WTC11 (cell line): ENCODE data around the gene LLGL2.

Experiments used
- ATF3 ChIP-seq: sonication (generic); formaldehyde crosslinking; conservative IDR thresholded peaks from 2 replicates; pipeline ENCODE4 v1.8.1; 2022; ENCODE audit warnings: mild to moderate bottlenecking, missing genetic modification reagents
- CTCF ChIP-seq: fragments of 200-600 bp; IDR thresholded peaks from 2 replicates; pipeline ENCODE4 v1.8.0; 2022; ENCODE audit warnings: antibody characterized with exemption
- E2F1 ChIP-seq: sonication (generic); formaldehyde crosslinking; IDR thresholded peaks from 2 replicates; pipeline ENCODE4 v1.8.0; 2022; ENCODE audit warnings: mild to moderate bottlenecking, missing genetic modification reagents
- ETV6 ChIP-seq: sonication (generic); formaldehyde crosslinking; IDR thresholded peaks from 2 replicates; pipeline ENCODE4 v1.8.1; 2022; ENCODE audit warnings: mild to moderate bottlenecking, missing genetic modification reagents
- HMGXB4 ChIP-seq: sonication (generic); formaldehyde crosslinking; IDR thresholded peaks from 2 replicates; pipeline ENCODE4 v1.8.1; 2023; ENCODE audit warnings: mild to moderate bottlenecking, moderate library complexity, missing genetic modification reagents
- NFATC4 ChIP-seq: fragments of 250-450 bp; sonication (Bioruptor Pico); IDR thresholded peaks from 2 replicates; pipeline ENCODE4 v1.9.0; 2021; ENCODE audit warnings: mild to moderate bottlenecking
- NR1H2 ChIP-seq: sonication (generic); formaldehyde crosslinking; IDR thresholded peaks from 2 replicates; pipeline ENCODE4 v1.9.0; 2021; ENCODE audit warnings: mild to moderate bottlenecking, moderate library complexity, missing genetic modification reagents
- NR2C2 ChIP-seq: sonication (generic); formaldehyde crosslinking; IDR thresholded peaks from 2 replicates; pipeline ENCODE4 v1.8.0; 2022; ENCODE audit warnings: mild to moderate bottlenecking, missing genetic modification reagents
- TEAD4 ChIP-seq: sonication (generic); formaldehyde crosslinking; IDR thresholded peaks from 2 replicates; pipeline ENCODE4 v1.8.0; 2022; ENCODE audit warnings: mild to moderate bottlenecking, missing genetic modification reagents
- TP53 ChIP-seq: sonication (generic); formaldehyde crosslinking; IDR thresholded peaks from 2 replicates; pipeline ENCODE4 v1.8.1; 2023; ENCODE audit warnings: mild to moderate bottlenecking, missing genetic modification reagents
- ZNF121 ChIP-seq: sonication (generic); formaldehyde crosslinking; IDR thresholded peaks from 2 replicates; pipeline ENCODE4 v1.8.0; 2023; ENCODE audit warnings: missing genetic modification reagents
- ZNF263 ChIP-seq: sonication (generic); formaldehyde crosslinking; IDR thresholded peaks from 2 replicates; pipeline ENCODE4 v1.8.1; 2022; ENCODE audit warnings: low read depth, mild to moderate bottlenecking, moderate library complexity, missing genetic modification reagents
- ZNF425 ChIP-seq: fragments of 250-450 bp; sonication (Bioruptor Pico); conservative IDR thresholded peaks from 2 replicates; pipeline ENCODE4 v1.9.0; 2021; ENCODE audit warnings: mild to moderate bottlenecking

GRCh38 chr17:75622076-75622475 is 96.6 kb downstream of the LLGL2 start:
- TF ChIP-seq CTCF (no peak), ATF3 (CRISPR knock-in tag) (no peak), NFATC4 (CRISPR knock-in tag) (no peak), ZNF263 (CRISPR knock-in tag) (no peak), HMGXB4 (CRISPR knock-in tag) (no peak), ETV6 (CRISPR knock-in tag) (no peak), TEAD4 (CRISPR knock-in tag) (no peak), NR2C2 (CRISPR knock-in tag) (no peak), ZNF121 (CRISPR knock-in tag) (no peak), E2F1 (CRISPR knock-in tag) (no peak), NR1H2 (CRISPR knock-in tag) (no peak), ZNF425 (CRISPR knock-in tag) (no peak), TP53 (CRISPR knock-in tag) (no peak)
